HG02678 (cell line): ENCODE data around the gene RAD9A.
"Not testable (repeated sequence)": the region's sequence is repeated elsewhere in the genome, so short reads cannot be mapped to it uniquely, and the experiment has no call there.

Experiments
- ATAC-seq: cut with Tn5 transposase; IDR thresholded peaks from one replicate; pipeline ENCODE4 v1.9.1; 2021; ENCODE audit warnings: mild to moderate bottlenecking, moderate library complexity; ENCODE audit not compliant: unreplicated experiment

Gene RAD9A

DNA sequence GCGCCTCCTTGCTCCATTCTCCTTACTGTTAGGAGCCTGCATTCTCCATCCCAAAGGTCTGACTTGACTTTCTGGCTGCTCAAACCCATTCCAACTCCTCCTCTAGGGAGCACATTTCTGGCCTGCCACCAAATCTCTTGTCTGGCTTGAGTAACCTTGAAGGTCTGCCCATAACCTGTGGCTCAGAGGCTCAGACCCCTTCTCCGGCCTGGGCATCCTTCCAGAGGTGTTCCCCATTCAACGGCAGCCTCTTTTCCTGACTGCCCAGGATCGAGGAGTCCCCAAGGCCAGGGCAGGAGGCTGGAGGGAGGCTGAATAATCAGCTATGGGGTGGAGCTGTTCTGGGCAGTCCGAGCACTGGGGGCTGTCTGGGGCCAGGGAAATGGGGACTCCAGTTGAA lies 2.2 kb downstream of the RAD9A start:
- no peak for ATAC-seq

GRCh38 chr11:67395555-67396258 lies 3.9 kb downstream of the RAD9A start:
- ATAC-seq, result no peak

- no peak for ATAC-seq
Measured at GRCh38 chr11:67396259-67396581, 4.4 kb downstream of the RAD9A start.

DNA sequence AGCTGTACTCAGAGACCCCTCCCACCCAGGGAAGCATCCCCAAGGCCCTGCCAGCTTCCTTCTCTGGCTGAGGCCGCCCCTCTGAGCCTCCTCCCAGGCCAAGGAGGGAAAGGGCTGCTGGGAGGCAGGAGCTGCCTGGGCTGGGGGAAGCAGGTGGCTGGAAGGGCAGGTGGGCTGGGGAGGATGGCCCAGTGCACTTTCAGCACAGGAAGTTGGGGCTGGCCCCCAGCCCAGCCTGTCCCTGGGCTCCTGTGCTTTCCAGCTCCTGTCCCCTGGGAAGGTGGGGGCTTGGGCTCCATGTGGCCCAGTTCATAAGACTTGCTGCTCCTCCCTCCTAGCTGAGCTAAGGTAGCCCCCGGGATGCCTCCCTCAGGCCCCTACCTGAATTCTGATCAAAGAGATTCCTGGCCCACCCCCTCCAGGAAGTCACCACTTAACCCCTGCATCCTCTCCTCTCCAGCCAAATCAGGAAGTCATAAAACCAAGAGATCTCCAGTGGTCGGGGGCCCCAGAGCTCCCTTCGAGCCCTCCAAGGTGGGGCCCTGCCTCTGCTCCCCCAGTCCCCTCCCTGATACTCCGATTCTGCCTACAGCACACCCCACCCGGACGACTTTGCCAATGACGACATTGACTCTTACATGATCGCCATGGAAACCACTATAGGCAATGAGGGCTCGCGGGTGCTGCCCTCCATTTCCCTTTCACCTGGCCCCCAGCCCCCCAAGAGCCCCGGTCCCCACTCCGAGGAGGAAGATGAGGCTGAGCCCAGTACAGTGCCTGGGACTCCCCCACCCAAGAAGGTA lies 5.0 kb downstream of the RAD9A start:
- no peak for ATAC-seq

DNA sequence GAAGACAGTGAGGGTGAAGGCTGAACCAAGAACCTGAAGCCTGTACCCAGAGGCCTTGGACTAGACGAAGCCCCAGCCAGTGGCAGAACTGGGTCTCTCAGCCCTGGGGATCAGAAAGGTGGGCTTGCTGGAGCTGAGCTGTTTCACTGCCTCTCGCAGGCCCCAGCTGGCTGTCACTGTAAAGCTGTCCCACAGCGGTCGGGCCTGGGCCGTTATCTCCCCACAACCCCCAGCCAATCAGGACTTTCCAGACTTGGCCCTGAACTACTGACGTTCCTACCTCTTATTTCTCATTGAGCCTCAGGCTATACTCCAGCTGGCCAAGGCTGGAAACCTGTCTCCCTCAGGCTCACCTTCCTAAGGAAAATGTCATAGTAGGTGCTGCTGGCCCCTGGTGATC lies 5.8 kb downstream of the RAD9A start:
- no peak for ATAC-seq

DNA sequence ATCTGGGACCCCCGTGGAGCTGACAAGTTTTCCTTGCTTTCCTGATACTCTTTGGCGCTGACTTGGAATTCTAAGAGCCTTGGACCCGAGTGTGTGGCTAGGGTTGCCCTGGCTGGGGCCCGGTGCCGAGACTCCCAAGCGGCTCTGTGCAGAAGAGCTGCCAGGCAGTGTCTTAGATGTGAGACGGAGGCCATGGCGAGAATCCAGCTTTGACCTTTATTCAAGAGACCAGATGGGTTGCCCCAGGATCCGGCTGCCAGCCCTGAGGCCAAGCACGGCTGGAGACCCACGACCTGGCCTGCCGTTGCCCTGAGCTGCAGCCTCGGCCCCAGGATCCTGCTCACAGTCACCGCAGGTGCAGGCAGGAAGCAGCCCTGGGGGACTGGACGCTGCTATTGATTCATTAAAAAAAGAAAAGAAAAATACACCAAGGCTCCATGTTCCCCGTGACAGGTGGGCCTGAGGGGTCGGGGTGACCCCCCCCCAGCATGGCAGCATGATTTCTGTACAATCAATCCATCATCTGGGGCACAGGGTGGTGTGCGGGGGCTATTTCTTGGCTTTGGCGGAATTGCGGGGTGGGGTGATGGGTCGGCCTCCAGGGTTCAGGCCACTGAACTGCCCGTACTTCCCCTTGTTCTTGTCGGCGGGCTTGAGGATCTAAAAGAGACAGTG lies 6.3 kb downstream of the RAD9A start:
- no peak for ATAC-seq

- ATAC-seq, result no peak
Measured at GRCh38 chr11:67398661-67399563, 7.1 kb downstream of the RAD9A start.

- no peak for ATAC-seq
Measured at GRCh38 chr11:67400251-67400941, 8.6 kb downstream of the RAD9A start.

DNA sequence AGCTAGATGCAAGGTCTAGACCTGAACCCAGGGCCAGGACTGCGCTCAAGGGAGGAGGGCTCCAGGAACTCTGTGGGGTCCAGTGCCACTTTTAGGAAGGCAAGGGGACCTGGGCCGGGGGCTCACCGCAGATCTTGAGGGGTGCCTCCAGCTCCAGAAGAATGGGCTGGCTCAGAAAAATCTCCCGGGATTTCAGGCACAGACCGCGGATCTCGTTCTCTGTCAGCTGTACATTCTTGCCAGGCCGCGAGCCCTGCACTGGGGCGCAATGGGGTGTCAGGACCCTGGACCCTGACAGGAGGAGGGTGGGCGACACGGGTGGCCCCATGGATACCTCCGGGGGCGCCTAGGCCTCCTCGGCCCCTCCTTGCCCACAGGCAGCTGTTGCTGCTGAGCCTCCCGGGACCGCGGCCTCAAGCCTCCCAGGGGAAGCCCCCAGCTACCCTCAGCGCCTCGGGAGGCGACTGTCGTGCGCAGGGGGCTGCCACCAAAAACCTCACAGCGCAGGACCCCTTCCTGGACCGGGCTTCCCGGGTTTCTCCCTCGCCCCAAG lies 9.2 kb downstream of the RAD9A start:
- ATAC-seq, result no peak

DNA sequence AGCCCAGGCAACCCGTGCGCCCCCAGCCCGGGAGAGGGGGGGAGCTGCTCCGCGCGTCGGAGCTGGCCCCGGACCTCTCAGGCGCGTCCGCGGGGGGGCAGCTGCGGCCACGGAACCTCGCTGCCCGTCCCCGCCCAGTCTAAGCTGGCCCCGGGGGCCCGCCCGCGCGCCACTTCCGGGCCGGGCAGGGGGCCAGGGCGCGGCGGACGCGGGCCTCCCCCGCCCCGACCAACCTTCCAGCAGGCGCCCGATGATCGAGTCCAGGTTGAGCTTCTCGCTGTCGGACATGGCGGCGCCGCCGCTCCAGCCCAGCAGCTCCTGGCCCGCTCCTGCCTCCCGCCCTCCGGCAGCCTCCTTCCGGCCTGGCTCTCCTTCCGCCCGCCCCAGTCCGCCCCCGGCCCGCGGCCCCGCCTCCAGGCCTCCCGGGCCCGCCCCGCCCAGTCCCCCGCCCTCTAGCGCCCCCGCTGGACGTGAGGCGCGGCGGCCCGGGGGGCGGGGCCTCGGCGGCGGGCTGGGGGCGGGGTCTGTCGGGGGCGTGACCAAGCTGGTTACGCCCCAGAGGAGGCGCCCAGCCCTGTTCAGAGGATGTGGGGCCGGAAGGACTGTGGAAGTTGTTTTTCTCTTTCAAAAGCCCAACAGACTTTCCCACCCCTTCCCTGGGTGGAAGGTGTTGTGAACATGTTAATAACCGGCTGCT lies 9.9 kb downstream of the RAD9A start, which contains the start of gene PPP1CA:
PPP1CA (minus strand) TSS at position 364 of the 697 bp plus-strand sequence; CDS start at position 288, 76 bp downstream.
- ATAC-seq, result peak; percentile 71

- ATAC-seq, result not testable (repeated sequence)
Measured at GRCh38 chr11:67402192-67402839, 10.5 kb downstream of the RAD9A start.

DNA sequence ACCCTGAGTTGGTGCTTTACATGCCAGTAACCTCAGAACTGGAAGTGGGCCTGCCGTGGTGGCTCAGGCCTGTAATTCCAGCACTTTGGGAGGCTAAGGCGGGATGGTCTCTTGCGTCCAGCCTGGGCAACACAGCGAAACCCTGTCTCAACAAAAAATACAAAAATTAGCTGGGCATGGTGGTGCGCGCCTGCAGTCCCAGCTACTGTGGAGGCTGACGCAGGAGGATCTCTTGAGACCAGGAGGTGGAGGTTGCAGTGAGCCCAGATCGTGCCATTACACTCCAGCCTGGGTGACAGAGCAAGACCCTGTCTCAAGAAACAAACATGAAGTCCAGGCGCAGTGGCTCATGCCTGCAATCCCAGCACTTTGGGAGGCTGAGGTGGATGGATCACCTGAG lies 11.3 kb downstream of the RAD9A start:
- not testable (repeated sequence) for ATAC-seq

- no peak for ATAC-seq
Measured at GRCh38 chr11:67404515-67405195, 12.9 kb downstream of the RAD9A start.

DNA sequence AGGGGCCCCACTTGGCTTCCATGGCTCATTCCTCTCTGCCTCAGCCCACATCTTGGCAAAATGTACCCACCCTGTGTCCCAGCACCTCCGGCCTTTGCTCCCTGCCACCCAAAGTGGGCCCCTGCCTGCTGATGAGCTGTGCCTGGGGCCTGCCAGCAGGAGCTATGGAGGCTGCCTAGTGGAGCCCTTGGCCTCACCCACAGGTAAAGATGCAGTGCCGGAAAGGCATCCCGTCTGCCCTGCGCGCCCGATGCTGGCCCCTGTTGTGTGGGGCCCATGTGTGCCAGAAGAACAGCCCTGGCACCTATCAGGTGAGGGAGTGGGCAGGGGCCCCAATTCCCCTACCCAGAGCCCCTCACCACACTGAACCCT lies 13.4 kb downstream of the RAD9A start:
- ATAC-seq, result no peak

DNA sequence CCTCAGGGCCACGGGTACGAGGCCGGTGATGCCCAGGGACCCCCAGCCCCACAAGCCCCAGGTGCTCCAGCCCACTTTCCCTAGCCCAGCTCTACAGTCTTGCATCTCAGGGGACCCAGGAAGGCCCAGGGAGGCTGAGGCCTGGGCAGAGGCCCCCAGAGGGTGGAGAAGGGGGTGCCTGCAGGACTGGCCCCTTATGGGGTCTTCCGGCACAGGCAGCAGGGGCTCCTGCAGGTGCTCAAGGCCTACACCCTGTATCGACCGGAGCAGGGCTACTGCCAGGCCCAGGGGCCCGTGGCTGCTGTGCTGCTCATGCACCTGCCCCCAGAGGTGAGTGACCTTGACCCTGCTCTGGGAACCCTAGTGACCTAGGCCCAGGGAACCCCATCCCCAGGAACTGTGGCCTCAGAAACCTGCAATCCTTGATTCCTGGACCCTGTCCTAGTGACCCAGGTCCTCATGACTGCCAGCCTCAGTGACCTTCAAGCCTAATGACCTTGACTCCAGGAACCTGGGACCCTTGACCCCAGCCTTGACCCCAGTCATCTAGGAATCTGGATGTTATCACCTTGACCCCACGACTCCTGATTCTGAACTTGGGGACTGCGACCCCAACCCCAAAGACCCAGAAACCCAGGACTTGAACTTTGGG lies 14.0 kb downstream of the RAD9A start:
- no peak for ATAC-seq

DNA sequence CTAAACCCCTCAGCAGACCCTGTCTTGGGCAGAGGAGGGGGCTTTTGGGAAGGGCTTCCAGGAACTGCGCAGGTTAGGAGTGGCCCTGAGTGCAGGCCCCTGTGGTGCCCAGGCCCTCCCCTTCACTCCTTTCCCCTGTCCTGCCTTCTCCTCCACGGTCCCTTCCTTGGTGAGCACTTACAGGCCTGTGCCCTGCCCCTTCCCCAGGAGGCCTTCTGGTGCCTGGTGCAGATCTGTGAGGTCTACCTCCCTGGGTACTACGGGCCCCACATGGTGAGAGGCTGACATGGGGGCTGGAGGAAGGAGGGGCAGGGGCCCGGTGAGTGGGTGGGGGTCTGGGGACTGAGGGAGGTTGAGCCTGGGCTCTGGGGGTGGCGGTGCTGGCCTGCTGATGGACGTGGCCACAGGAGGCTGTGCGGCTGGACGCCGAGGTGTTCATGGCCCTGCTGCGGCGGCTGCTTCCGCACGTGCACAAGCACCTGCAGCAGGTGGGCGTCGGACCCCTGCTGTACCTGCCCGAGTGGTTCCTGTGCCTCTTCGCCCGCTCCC lies 14.7 kb downstream of the RAD9A start:
- no peak for ATAC-seq

- no peak for ATAC-seq
Measured at GRCh38 chr11:67406969-67407687, 15.3 kb downstream of the RAD9A start.
